HG03575 (cell line): ENCODE measurements around the gene MAS1L.
"Not testable (repeated sequence)": the region's sequence is repeated elsewhere in the genome, so short reads cannot be mapped to it uniquely, and the experiment has no call there.

Experiments
- ATAC-seq: cut with Tn5 transposase; IDR thresholded peaks from one replicate; pipeline ENCODE4 v1.9.1; 2021; ENCODE audit not compliant: unreplicated experiment, insufficient number of reproducible peaks, low FRiP score; ENCODE audit errors: extremely low read depth

The MAS1L gene

DNA sequence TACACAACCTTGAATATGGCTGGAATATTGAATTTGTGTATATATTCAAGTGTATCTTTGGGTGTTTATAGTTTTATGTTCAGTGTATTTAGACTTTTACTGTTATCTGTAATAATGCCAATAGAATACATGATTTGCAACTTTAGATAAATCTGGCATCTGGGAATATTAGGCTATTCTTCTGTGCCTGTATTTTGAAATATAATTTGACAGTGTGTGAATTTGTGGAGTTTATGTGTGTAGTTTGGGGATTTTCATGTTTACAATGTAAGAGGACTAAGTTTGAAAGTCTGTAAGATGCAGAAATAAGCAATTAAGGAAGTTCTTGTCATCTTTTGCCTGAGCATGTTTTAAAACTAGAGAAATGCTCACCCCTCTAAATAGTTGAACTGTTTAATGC lies 48.8 kb downstream of the MAS1L start, which contains the start of gene OR10C1:
OR10C1 (plus strand) TSS at position 301 of the 400 bp plus-strand sequence. CDS start 710 bp downstream, outside the sequence.
- ATAC-seq, result no peak

DNA sequence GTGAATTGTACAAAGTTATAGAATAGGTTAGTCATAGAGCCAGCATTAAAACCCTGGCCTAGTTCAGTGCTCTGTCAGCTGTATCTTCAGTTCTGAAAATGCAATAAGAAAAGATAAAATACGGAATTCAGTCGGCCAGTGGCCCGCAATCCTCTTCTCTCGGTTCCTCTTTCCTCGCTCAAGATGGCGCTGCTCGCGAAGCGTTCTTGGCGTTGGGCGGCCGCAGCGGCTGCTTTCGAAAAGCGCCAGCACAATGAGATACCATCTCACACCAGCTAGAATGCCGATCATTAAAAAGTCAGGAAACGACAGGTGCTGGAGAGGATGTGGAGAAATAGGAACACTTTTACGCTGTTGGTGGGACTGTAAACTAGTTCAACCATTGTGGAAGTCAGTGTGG lies 51.0 kb downstream of the MAS1L start:
- not testable (repeated sequence) for ATAC-seq
